ENCODE measurements around the gene SRCAP.

The SRCAP gene
- 12.5 to 23.4 reads per million in 2 donors for total RNA-seq

GRCh38 chr16:30698816-30699614 is at the start of gene SRCAP:
SRCAP (plus strand) TSS chr16:30699171; CDS start chr16:30700825, 1,654 bp downstream.
- peak; percentile 66 for DNase-seq

- no peak for DNase-seq
These were observed 49.1 kb upstream of the SRCAP start for GRCh38 chr16:30649725-30650368.

DNA sequence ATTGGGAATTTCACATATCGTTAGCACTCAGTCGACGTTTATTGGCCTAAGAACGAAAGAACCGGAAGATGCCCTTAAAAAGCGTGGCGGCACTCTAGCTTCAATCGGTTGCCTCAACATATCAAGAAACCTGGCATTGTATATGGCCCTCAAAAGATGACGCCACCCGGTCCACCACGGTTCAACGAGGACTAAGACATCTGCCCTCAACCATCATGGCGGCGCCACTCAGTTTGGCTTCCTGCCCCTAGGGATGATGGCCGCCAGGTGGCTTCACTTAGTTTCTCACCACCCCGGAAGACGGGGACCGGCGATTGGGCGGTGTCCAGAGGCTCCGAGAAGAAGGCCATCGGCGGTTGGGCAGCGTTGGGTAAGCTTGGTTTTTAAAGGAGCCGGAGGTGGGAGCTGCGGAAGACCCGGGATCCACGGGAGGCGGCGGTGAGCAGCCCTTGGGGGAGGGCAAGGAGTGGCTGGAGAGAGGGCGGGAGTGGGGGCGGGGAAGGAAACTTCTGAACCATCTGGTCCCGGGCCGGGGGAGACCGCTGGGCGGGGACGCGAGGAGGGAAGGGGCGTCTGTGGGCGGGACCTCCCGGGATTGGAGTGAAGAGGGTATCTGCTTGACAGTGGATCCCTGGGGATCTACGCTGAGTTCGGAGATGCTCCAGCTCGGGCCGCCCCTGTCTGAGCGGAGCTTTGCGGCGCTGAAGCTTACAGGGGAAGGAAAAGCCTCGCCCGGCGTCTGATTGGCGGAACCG is 48.4 kb upstream of the SRCAP start, which contains the start of gene PRR14:
PRR14 (plus strand) TSS at position 592 of the 755 bp plus-strand sequence. CDS start 686 bp downstream, outside the sequence.
- peak; percentile 95 for DNase-seq

GRCh38 chr16:30651124-30652004 is 47.6 kb upstream of the SRCAP start:
- peak; percentile 67 for DNase-seq

GRCh38 chr16:30652005-30652296 is 47.0 kb upstream of the SRCAP start:
- no peak for DNase-seq

GRCh38 chr16:30652718-30653117 is 46.3 kb upstream of the SRCAP start:
- DNase-seq: no peak

DNA sequence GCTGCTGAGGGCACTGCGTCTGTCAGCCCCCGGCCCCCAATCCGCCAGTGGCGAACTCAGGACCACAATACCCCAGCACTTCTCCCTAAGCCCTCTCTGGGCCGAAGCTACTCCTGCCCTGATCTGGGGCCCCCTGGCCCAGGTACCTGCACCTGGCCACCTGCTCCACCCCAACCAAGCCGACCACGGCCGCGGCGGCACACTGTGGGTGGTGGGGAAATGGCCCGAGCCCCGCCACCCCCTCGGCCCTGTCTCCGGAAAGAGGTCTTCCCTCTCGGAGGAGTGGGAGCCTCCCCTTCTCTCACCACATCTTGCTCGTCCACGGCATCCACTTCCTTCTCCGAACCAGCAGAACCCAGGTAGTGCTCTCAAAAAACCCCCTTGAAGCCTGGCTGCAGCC is 44.1 kb upstream of the SRCAP start:
- DNase-seq: no peak

GRCh38 chr16:30655815-30656347 is 43.1 kb upstream of the SRCAP start:
- DNase-seq: no peak

DNA sequence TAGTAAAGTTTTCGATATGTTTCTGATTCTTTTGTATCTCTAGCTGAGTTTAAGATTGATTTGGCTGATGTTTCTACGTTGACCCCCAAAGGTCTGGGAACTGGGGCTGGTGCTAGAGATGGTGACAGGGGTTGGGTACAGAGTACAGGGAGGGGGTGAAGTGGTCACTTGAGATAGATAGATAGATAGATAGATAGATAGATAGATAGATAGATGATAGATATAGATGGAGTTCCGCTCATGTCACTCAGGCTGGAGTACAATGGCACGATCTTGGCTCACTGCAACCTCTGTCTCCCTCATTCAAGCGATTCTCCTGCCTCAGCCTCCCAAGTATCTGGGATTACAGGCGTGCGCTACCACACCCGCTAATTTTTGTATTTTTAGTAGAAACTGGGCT is 42.6 kb upstream of the SRCAP start:
- DNase-seq: no peak

- DNase-seq: no peak
These were observed 41.8 kb upstream of the SRCAP start for GRCh38 chr16:30656974-30657865.

DNA sequence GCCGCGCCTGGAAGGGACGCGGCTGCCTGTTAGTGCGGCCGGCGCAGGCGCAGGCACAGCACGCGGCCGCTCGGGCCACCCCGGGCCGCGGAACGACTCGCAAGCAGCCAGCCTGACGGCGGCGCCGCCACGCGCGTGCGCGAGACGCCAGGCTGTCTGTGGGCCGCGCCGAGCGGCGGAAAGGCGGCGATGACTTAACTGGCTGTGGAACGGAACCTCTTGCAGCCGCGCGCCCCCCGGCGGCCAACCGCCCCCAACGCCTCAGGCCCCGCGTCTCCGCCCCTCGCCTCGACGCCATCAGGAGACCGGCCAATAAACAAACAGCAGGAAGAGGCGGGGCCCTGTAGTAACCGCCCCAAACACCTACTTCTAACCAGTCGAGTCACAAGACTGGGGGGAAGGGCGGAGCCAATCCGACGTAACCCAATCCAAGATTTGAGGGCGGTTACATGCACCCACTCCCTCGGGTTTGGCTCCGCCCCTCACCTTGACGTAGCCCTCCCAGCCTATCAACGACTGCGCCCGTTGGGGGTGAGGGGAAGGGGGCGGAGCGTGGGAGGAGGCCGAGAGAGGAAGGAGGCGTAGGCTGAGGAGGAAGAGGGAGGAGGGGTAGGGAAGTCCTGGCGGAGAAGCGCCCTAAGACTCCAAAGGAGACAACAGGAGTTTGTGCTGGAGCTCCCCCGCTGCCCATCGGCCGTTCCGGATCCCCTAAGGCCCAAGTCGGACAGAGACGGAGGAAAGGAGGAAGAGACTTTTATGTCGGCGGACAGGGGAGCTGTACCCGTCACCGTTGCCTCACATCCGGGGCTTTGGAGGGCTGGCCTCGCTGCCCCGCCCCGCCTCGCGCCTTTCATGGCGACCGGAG is 40.9 kb upstream of the SRCAP start, which contains the start of gene FBRS:
FBRS (plus strand) TSS at position 566 of the 865 bp plus-strand sequence. CDS start 1,088 bp downstream, outside the sequence.
- peak; percentile 99 for DNase-seq

GRCh38 chr16:30658731-30659506 is 40.1 kb upstream of the SRCAP start:
- peak; percentile 92 for DNase-seq

- DNase-seq: peak; percentile 38
These were observed 39.2 kb upstream of the SRCAP start for GRCh38 chr16:30659507-30660423.

- DNase-seq: peak; percentile 61
These were observed 38.3 kb upstream of the SRCAP start for GRCh38 chr16:30660424-30661261.

DNA sequence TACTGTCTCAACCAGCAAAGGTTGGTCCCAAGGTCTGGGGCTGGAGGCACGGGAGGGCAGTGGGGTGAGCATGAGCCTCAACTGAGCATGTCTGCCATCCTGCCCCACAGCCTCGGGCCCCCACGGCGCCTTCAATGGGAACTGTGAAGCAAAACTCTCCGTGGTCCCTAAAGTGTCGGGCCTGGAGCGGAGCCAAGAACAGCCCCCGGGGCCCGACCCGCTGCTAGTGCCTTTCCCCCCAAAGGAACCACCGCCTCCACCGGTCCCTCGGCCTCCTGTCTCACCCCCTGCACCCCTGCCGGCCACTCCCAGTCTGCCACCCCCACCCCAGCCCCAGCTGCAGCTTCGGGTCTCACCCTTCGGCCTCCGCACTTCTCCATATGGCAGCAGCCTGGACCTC is 36.5 kb upstream of the SRCAP start:
- no peak for DNase-seq

GRCh38 chr16:30663038-30663437 is 35.9 kb upstream of the SRCAP start:
- no peak for DNase-seq

DNA sequence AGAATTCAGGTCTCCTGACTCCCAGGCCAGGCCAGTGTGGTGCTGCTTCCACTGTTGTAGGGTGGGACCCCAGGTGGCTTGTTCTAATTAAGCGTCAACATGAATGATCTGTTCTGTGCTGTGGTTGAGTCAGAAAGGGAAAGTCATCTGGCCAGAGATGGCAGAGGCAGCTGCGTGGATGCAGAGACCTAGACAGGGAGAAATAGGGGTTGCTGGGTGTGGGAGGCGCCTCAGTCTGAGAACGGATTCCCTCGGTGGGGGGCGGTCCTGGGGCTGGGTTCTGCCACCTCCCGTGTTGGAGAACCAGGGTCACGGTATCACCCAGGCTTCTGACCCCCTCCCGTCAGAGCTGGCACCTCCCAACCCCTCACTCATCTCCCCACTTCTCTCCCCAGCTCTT is 35.2 kb upstream of the SRCAP start:
- no peak for DNase-seq

Data from T-helper 9 cell (primary cell).